Tracheal epithelial cell (primary cell): ENCODE measurements around the gene CSDE1. TPM values are rescaled to one million over a fixed set of nuclear protein-coding genes. Genes with fewer than 3 reads are reported as not detected.

ENCODE experiments used
- total RNA-seq: library from RNA; depleted of rRNA; stranded (reverse); fragments of >200 nt; gene quantifications from 2 replicates; pipeline ENCODE4 v1.2.1, GENCODE V29; 2014

CSDE1 gene
- total RNA-seq: 698 and 749 TPM in 2 replicates

DNA sequence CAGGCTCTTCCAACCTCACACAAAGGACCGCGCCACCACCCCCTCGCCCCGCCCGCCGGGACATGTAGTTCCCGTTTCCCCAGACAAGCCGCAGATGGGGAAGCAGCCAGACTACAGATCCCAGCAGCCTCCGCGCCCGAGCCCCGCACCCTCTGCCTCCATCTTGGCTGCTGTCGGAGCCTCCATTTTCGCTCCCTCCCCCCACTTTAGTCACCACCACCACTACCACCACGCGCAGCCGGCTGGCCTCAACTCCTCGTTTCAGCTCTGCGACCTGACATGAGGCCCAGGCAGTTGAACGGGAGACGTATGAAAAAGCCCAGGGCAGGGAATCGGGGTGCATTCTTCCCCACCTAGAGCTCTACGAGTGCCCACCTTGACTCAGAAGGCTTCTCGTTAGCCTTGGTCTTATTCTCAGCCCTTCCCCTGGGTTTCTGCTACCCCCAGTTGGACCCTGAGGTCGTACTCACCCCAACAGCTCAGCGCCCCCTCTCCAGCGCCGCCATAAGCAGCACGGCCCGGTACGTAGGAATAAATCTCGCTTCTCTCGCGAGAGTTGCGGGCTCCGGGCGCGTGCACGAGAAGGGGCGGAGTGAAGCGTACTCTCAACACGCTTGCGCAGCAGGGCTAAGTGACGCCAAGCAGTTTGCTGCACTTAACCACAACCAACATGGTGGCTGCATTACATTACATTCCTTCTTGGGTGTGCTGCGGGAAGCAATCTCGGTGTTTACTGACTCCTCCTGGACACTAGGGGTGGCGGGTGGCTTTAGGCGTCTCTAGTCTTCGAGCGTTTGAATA, at the start of gene CSDE1:
CSDE1 (minus strand) TSS at position 530 of the 801 bp plus-strand sequence. CDS start 18,094 bp downstream, outside the sequence.

DNA sequence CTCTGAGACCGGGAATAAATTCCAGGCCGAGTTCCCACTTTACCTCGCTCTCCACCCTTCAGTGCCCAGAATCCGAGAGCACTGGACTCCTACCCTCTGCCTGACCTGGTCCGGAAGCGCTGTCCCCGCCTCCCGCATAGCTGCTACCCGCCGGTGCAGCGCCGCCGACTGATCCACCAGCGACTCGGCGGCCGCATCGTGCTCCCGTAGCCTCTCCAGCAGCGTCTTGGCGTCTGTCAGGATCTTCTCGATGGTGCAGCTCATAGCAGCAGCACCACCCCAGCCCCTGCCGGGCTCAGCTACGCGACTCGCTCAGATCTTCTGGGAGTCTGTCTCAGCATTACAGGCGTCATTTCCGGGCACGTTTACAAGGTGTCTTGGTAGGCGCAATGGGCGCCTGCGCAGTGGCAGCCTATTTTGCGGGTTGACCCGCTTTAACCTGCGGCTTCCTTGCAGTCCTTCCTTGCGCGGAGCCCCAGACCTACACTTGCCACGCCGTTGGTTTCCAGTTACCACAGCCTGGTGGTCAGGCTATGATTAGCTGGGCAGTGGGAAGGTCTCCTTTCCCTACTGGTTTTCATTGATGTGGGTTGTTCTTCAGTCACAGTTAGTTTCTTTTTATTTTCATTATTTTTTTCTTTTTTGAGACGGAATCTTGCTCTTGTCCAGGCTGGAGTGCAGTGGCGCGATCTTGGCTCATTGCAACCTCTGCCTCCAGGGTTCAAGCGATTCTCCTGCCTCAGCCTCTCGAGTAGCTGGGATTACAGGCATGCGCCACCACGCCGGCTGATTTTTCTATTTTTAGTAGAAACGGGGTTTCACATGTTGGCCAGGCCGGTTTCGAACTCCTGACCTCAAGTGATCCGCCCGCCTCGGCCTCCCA, 22.8 kb upstream of the CSDE1 start, which contains the start of gene SIKE1:
SIKE1 (minus strand) TSS at position 342 of the 883 bp plus-strand sequence; CDS start at position 264, 78 bp downstream.

DNA sequence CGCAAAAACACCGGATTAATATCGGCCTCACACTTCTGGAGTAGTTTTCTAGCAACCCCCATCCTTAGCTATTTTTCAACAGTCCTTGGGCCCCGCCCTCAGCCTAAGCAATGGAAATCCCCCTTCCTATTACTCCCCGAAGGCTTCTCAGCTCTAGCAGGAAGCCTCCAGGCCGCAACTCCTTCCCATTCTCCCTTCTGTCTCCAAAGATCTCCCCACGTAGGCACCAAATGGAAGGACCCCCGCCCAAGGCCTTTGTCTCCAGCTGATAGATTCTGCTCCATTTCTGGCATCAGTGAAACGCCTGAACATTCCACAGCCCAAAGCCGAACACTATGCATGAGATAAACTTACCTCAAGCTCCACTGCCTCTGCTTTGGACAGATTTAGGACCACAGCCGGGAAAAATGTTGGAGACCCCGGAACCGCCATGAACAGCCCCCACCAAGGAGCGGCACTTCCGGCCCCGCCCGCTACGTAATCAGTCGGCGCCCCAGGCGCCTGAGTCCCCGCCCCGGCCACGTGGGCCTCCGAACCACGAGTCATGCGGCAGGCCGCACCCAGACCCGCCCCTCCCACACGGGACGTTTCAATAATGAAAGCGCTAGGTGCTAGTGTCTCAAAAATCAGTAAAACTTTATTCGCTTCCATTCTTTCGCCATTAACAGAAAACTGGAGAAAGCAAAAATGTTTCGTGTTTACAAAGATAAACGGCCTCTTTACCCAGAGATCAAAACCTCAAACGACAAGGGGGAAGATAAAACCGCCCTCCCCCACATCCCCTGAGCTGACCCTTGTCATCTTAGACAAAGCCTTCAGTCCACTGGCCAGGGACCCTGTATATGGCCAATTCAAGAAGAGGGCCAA, 41.2 kb downstream of the CSDE1 start, which contains the start of gene NRAS:
NRAS (minus strand) TSS at position 468 of the 867 bp plus-strand sequence. CDS start 611 bp downstream, outside the sequence.

DNA sequence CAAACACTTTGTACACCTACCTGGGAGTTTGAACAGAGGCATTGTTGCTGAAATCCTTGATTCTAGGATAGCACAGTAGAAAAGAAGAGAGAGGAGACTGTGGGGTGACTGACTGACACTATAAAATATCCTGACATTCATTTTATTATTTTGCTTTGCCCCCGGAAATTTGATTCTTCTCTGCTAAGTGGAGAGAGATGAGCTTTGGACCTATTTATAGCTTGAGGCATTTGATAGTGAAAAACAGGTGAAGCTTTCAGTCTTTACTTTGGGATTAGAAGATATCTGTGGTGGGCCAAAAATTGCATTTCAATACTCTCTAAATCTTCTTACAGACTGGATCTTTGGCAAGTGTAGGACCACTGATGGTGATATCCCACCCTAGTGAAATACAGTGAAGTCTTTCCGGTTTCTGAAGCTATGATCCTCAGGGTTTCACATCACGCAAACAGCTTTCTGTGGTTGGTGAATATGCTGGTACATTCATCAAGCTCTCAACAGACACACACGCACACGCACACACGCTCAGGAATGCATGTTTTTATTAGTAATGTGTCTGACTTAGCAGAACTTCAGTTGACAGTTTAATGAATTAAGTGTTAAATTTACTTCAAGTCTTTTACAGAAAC, 62.2 kb downstream of the CSDE1 start, which contains the start of gene AMPD1:
AMPD1 (minus strand) TSS at position 117 of the 629 bp plus-strand sequence; CDS start at position 42, 75 bp downstream.

DNA sequence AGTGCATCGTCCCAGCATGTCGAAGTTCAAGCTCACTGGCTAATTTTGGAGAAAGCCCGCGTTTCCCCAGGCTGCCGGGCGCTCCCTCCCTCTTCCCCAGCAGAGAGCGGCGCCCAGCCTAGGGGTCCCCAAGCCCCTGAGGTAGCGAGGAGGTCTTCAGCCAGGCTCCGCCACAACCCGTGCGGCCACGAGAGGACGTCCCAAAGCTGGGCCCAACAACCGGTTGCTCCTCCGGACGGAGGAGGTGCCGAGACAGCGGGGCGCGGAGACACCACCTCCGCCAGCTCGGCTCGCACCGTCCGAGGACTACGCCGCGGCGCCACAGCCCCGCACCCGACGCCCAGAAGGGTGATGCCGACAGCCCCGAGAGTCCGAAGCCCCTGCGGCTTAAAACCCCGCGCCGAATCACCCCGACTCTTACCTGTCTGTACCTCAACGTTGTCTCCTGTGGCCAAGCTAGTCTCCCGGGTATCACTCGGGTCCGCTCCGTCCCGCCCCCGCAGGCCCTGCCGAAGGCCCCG, 88.2 kb downstream of the CSDE1 start, which contains the start of gene DENND2C:
DENND2C (minus strand) TSS at position 488 of the 521 bp plus-strand sequence. CDS start 44,065 bp downstream, outside the sequence.

Other genes with a start within 250 kb of the CSDE1 start
- 21.1 and 27.2 TPM in 2 replicates for gene TRIM33, start 246.8 kb downstream of the CSDE1 start, total RNA-seq
- 48.7 and 52.4 TPM in 2 replicates for gene BCAS2, start 176.4 kb downstream of the CSDE1 start, total RNA-seq
- gene DENND2C, start 87.9 kb downstream of the CSDE1 start, total RNA-seq: 25.1 and 25.6 TPM in 2 replicates
- gene AMPD1, start 62.4 kb downstream of the CSDE1 start, total RNA-seq: not detected in 2 replicates
- 53.5 and 75.2 TPM in 2 replicates for gene NRAS, start 41.2 kb downstream of the CSDE1 start, total RNA-seq
- 49.4 and 54.2 TPM in 2 replicates for gene SIKE1, start 22.7 kb upstream of the CSDE1 start, total RNA-seq
- gene SYCP1, start 96.9 kb upstream of the CSDE1 start, total RNA-seq: not detected in 2 replicates